ENCODE measurements around the gene PLPP3. TPM values are rescaled to one million over a fixed set of nuclear protein-coding genes. Genes with fewer than 3 reads are reported as not detected.

PLPP3 gene
- total and polyA plus RNA-seq, 2 experiments from 2014 or later, result 41.9 to 61.9 TPM

GRCh38 chr1:56489695-56490094 is 89.7 kb downstream of the PLPP3 start:
- H3K36me3 Mint-ChIP-seq (ENCODE audit: low read depth), result peaks cover 14% of the 10 kb centered on the region; the same call in 2 of the 3 replicates
- H3K79me2 ChIP-seq (replicated peaks; ENCODE audit: insufficient read depth), result no peaks in the 10 kb centered on the region
- peaks cover 9% of the 10 kb centered on the region for H3K27me3 Mint-ChIP-seq (ENCODE audit: insufficient read depth, low read depth, poor library complexity)
- H3F3A ChIP-seq (replicated peaks; ENCODE audit: low read depth), result 0 out of 2 replicates have a peak, but pooled peaks cover 3% of the 10 kb centered on the region
- H3K27me3 ChIP-seq (ENCODE audit: insufficient read depth), result no peaks in the 10 kb centered on the region
- H3K4me2 ChIP-seq, result no peak overlapping the region
- H2AFZ ChIP-seq, result no peak overlapping the region
- H3K4me1 ChIP-seq (ENCODE audit: insufficient read depth), result peaks cover 27% of the 10 kb centered on the region
- H3K27ac Mint-ChIP-seq, result no peak overlapping the region
- no peaks in the 10 kb centered on the region; the same call in 2 of the 3 replicates for H3K9me3 Mint-ChIP-seq
- H4K20me1 ChIP-seq (replicated peaks; ENCODE audit: insufficient read depth), result no peaks in the 10 kb centered on the region
- H3K4me3 ChIP-seq, result no peak overlapping the region
- no peak overlapping the region for H3K4me3 Mint-ChIP-seq
- peaks cover 2% of the 10 kb centered on the region; the same call in 1 of the 2 replicates for H3K36me3 ChIP-seq (ENCODE audit: insufficient read depth)
- H3K4me1 Mint-ChIP-seq, result peaks cover 32% of the 10 kb centered on the region
- H3K9me2 ChIP-seq (ENCODE audit: insufficient read depth), result no peaks in the 10 kb centered on the region
- no peak for ATAC-seq
- TF ChIP-seq NANOG (IDR thresholded peaks at IDR 0.05; ENCODE audit: borderline replicate concordance) (no peak), ETS1 (IDR thresholded peaks at IDR 0.05) (no peak), JUNB (IDR thresholded peaks at IDR 0.05; ENCODE audit: unreplicated experiment) (no peak), STAT1 (IDR thresholded peaks at IDR 0.05; ENCODE audit: unreplicated experiment) (no peak), CREB1 (CRISPR knock-in tag; IDR thresholded peaks at IDR 0.05; ENCODE audit: low read depth) (no peak), POLR2AphosphoS5 (IDR thresholded peaks at IDR 0.05; ENCODE audit: low read depth) (no peak), ZNF331 (CRISPR knock-in tag; IDR thresholded peaks at IDR 0.05; ENCODE audit: low read depth) (no peak), ZNF462 (CRISPR knock-in tag; IDR thresholded peaks at IDR 0.05) (no peak)
- no peak for DNase-seq (ENCODE audit: low spot score)
- H3K27ac ChIP-seq (ENCODE audit: low read depth), result no peak overlapping the region
